Retinal pigment epithelial cell (primary cell): ENCODE data around the gene HSPA1A.
A peak's percentile ranks its signal among the peaks of the same experiment; 100 is the strongest.
"Not testable (repeated sequence)": the region's sequence is repeated elsewhere in the genome, so short reads cannot be mapped to it uniquely, and the experiment has no call there.

Experiments used
- DNase-seq: peaks from one replicate; pipeline ENCODE4 v3.0.0-alpha.2; 2010; ENCODE audit warnings: low read depth
- H3K4me3 ChIP-seq: 2 replicates; pipeline ENCODE4 v1.5.1; 2011; ENCODE audit warnings: mild to moderate bottlenecking, low read length, control low read depth, moderate library complexity
- CTCF ChIP-seq: conservative IDR thresholded peaks from 2 replicates; pipeline ENCODE4 v1.5.1; 2011; ENCODE audit warnings: low read depth, low read length, control low read depth, inconsistent platforms

The HSPA1A gene

GRCh38 chr6:31821301-31822035 is 6.1 kb downstream of the HSPA1A start:
- no peak for TF ChIP-seq CTCF
- peak overlapping the region; percentile 70 for H3K4me3 ChIP-seq
- DNase-seq: no peak

GRCh38 chr6:31822036-31822821 is 6.9 kb downstream of the HSPA1A start:
- no peak for DNase-seq
- peak overlapping the region; percentile 70 for H3K4me3 ChIP-seq
- TF ChIP-seq CTCF: no peak

GRCh38 chr6:31823592-31824196 is 8.4 kb downstream of the HSPA1A start:
- DNase-seq, H3K4me3 ChIP-seq: not testable (repeated sequence)

GRCh38 chr6:31825553-31825952 is 10.2 kb downstream of the HSPA1A start:
- no peak overlapping the region for H3K4me3 ChIP-seq
- TF ChIP-seq CTCF: no peak
- no peak for DNase-seq

- no peak for TF ChIP-seq CTCF
- peak overlapping the region; percentile 42 for H3K4me3 ChIP-seq
- DNase-seq: no peak
These were observed 11.5 kb downstream of the HSPA1A start for GRCh38 chr6:31826793-31827285.

GRCh38 chr6:31827286-31828079 is 12.1 kb downstream of the HSPA1A start, which contains the start of gene HSPA1B:
Gene HSPA1B (plus strand): TSS chr6:31827738. CDS start chr6:31827951, 213 bp downstream.
- no peak for TF ChIP-seq CTCF
- H3K4me3 ChIP-seq: peak within 1 kb of the TSS; percentile 77
- peak; percentile 99 for DNase-seq
